A673 (cell line): ENCODE measurements around the gene DAPK2.

Experiments used
- EZH2 ChIP-seq: fragments of 200-600 bp; sonication (generic); IDR thresholded peaks from 2 replicates; pipeline ENCODE4 v1.6.1; 2017; ENCODE audit warnings: borderline replicate concordance, low read depth, mild to moderate bottlenecking, mixed read lengths, antibody characterized with exemption, low read length; ENCODE audit not compliant: poor library complexity, severe bottlenecking
- TF ChIP-seq, protein P1 (sequence below): fragments of 300-800, 200-600 bp; sonication (generic); conservative IDR thresholded peaks from 2 replicates; pipeline ENCODE4 v1.5.1; 2017; ENCODE audit warnings: low read depth, mild to moderate bottlenecking, antibody characterized with exemption, low read length, moderate library complexity, mixed read lengths

DNA sequence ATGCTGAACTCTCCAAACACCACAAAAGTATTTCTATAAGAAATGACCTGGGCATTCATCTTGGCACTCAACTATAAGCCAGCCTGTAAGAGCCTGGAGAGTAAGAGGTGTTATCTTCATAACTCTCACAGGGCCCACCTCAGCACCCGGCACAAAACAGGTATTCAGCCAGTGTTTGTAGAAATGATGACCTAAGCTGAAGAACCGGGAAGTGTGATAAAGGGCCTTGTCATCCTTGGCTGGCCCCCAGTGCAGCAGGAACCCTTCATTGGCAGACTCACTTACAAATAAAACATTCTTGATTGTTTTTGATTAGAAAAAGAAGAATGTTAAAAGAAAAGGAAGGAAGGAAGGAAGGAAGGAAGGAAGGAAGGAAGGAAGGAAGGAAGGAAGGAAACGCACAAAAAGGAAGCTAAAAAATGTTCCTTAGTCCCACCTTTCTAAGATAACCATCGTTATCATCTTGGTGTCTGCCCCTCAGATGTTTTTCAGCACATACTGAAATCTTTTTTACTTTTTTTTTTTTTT is 52.1 kb downstream of the DAPK2 start:
- TF ChIP-seq, protein P1, sequence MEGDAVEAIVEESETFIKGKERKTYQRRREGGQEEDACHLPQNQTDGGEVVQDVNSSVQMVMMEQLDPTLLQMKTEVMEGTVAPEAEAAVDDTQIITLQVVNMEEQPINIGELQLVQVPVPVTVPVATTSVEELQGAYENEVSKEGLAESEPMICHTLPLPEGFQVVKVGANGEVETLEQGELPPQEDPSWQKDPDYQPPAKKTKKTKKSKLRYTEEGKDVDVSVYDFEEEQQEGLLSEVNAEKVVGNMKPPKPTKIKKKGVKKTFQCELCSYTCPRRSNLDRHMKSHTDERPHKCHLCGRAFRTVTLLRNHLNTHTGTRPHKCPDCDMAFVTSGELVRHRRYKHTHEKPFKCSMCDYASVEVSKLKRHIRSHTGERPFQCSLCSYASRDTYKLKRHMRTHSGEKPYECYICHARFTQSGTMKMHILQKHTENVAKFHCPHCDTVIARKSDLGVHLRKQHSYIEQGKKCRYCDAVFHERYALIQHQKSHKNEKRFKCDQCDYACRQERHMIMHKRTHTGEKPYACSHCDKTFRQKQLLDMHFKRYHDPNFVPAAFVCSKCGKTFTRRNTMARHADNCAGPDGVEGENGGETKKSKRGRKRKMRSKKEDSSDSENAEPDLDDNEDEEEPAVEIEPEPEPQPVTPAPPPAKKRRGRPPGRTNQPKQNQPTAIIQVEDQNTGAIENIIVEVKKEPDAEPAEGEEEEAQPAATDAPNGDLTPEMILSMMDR = no peak
- no peak for TF ChIP-seq EZH2
